GM21515 (cell line): Measurements from ENCODE around the gene KCNJ18.
"Not testable (repeated sequence)": the region's sequence is repeated elsewhere in the genome, so short reads cannot be mapped to it uniquely, and the experiment has no call there.

Experiments used
- ATAC-seq: cut with Tn5 transposase; IDR thresholded peaks from one replicate; pipeline ENCODE4 v1.9.1; 2021; ENCODE audit not compliant: unreplicated experiment

Gene KCNJ18

GRCh38 chr17:21683897-21684296, 8.4 kb upstream of the KCNJ18 start:
- ATAC-seq = not testable (repeated sequence)

DNA sequence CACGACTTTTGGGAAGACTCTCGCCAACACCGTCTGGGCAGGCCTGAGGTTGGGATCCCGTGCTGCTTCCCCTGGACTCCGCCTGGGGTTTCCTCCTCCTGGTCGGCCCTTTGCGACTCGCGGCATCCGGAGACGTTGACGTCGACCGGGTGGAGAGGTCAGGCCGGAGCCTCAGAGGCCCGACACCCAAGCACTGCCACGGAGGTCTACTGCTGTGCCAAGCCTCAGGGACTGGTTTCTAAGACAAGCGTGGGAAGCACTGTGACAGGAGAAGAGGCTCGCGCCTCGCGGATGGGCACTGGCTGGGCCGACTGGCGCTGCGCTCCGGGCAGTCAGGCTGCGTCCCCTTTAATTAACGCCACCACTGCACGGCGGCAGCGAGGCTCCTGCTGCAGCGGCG, 7.9 kb upstream of the KCNJ18 start:
- ATAC-seq = not testable (repeated sequence)

- not testable (repeated sequence) for ATAC-seq
These were observed 7.1 kb upstream of the KCNJ18 start for GRCh38 chr17:21685061-21685795.

DNA sequence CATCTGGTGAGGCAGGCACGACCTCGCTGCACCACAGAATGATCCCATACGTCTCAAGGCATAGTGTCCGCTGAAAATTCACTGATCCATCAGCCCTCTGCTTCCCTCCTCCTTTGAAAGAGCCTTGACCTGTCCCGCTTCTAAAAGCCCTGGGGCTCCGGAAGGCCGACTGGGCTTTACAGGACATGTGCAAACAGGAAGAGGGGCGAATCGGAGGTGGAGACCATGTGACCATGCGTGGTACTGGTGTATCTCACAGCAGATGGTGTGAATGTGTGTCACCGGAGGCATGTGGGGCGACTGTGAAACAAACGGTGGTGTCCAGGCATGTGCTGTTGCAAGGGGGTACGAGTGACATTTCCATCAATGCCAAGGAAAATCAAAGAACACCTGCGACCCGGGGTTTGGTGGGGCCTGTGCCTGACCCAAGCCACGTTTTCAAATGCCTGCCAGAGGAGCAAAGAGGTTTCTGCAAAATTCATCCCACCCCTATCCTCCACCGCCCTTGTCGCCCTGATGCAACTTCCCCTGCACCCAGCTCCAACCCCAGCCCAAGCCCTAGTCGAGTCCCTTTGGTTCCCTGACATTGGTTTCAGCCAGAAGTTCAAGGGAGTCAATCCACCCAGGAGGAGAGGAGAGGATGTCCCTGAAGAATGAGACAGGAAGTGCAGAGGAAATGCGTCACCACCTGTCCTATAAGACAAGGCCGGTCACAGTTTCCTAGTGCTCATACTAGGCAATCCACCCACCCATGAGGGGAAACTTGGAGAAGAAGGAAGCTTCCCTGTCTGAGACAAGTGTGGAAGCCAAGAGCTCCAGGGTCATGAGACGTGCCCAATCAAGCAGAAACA, 5.9 kb upstream of the KCNJ18 start:
- no peak for ATAC-seq

DNA sequence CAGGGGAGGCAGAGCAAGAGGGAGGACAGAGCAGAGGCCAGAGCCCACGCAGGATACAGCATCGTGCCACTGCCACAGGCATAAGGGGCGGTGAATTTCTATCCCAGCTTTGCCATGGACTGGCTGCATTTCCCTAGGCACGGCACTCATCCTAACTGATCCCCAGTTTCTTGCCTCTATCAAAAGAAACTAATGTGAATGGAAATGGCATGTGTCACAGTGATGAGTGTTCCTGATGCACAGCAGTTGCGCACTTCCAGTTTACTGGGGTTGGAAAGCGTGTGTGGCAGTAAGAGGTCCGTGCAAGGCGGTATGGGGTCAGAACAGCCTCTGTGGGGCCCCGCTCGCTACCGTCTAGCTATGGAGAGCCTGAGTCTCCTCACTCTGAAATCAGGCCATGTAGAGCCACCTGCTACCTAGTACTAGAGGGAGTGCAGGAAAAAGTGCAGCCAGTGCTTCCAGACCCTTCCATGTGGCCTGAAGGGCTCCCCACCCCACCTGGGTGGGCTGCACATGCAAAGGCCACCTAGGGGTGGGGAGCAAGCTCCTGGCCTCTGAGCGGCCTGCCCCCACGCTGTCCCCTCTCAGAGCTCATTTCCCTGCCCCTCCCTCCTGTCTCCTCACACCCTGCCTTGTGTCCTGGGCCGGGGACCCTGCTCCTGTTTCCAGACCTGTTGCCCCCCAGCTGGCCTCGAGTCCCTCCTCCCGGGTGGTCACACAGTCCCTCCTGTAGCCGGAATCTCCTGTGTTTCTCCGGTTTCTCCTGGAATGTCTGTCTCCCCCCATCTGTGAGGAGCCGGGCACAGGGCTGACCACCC, 5.0 kb upstream of the KCNJ18 start:
- ATAC-seq = no peak

DNA sequence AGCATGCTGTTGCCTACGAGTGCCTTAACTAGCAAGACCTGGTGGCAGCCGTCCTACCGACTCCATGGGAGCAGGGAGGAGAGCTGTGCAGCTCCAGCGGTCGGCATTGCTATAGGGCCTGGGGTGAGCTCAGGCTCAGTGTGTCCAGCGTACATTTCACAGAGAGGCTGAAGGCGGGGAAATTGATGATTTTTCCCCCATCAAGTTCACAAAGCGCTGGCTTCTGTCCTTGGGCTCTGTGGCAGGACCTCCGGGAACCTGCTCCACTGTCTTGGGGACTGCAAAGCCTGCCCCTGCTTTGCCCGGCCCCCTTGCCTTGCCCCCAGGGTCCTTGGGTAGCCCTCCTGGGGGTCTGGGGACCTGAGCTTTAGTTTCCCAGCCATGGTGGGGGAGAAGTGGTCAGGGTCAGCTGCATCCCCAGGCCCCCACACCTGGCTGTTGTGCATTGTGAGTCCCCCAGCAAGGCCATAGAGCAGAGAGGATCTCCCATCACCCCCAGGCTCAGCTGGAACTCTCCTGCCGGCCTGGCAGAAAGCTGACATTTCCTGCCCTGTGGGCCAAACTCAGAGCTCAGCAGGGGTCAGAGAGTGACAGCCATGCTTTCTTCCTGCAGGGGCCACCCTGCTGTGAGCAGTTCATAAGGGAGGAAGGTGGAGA, 3.9 kb upstream of the KCNJ18 start:
- ATAC-seq = no peak

DNA sequence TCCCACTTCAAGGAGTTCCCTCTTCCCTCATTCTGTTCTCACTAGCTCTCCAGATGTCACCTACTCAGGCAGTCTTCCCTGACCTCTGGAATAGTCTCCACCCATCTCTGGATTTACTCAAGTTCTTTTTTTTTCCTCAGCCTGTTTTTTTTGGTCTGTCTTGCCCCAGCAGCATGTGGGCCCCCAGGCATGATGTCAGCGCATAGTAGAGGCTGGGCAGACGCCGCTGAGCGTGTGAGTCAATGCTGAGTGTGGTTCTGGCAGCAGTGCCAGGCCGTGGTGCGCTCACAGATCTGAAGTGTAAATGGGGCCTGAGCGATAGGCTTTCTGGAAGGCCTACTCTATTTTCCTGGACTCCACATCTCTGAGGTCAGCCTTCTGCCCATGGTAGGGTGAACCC, 2.7 kb upstream of the KCNJ18 start:
- ATAC-seq = no peak

- ATAC-seq = not testable (repeated sequence)
These were observed 1.5 kb upstream of the KCNJ18 start for GRCh38 chr17:21690811-21691210.

DNA sequence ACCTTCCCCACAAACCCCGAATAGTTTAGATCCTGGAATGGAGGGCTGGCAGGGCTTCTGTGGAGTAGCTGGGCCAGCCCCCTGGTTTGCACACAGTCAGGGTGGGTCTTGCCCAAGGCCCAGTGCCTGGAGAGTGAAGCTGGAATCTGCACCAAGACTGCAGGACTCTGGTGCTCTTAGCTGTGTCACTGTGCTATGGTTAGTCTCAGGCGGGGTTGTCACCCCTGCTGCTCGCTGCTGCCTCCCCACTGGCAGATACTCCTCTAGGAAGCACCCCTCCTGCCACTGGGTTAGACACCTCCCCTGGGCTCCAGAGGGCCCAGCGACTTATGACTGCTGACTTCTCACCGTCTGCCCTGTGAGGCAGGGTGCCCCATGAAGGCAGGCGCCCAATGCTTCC, 842 bp upstream of the KCNJ18 start:
- ATAC-seq = not testable (repeated sequence)

DNA sequence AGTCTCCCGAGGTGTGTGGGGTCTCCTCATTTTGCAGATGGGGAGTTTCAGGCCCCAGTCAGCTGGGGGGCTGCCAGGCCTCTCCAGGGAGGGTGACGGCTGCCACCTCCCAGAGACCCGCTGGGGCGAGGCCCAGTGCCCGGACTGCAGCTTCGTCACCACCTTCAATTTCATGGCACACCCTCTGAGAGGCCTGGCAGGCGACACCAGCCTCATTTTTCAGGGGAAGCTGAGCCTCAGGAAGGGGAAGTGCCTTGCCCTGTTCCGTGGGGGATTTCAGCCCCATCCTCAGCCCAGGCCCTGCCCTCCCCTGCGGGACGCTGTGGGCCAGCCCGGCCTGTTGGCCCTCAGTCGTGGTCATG, 362 bp downstream of the KCNJ18 start:
- not testable (repeated sequence) for ATAC-seq

GRCh38 chr17:21693391-21693796, 1.1 kb downstream of the KCNJ18 start:
- ATAC-seq = not testable (repeated sequence)

GRCh38 chr17:21693937-21694336, 1.6 kb downstream of the KCNJ18 start:
- not testable (repeated sequence) for ATAC-seq

- not testable (repeated sequence) for ATAC-seq
These were observed 3.9 kb downstream of the KCNJ18 start for GRCh38 chr17:21696227-21696626.

DNA sequence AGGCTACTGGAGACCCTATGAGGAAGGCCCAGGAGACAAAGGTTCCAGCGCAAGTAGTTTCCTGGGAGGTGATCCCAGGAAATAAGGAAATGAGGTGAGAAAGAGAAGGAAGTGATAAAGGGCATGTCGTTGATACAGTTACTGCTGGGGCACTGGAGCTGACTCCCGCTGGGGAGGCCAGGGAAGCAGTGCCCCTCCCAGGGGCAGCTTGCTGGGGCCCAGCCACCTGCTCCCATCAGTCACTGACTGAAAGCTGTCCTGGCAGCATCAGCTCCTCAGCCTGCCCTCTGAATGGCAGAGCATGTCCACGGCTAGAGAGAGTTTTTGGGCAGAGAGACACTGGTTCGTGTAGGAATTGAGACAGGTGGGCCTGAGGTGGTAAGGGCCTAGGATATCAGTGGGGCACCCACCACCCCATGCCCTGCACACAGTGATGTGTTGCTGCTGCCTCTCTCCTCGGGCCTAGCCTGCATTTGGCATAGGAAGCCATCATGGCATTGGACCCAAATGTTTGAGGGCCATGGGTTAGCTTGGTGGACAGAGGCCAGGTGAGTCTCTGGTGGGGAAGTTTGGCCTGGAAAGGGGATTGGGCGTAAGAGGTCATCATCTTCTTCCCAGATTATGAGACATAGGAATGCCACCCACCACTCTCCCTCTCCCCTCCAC, 4.7 kb downstream of the KCNJ18 start:
- not testable (repeated sequence) for ATAC-seq

GRCh38 chr17:21697508-21697860, 5.2 kb downstream of the KCNJ18 start:
- ATAC-seq = not testable (repeated sequence)

- ATAC-seq = not testable (repeated sequence)
These were observed 6.2 kb downstream of the KCNJ18 start for GRCh38 chr17:21698437-21699075.

DNA sequence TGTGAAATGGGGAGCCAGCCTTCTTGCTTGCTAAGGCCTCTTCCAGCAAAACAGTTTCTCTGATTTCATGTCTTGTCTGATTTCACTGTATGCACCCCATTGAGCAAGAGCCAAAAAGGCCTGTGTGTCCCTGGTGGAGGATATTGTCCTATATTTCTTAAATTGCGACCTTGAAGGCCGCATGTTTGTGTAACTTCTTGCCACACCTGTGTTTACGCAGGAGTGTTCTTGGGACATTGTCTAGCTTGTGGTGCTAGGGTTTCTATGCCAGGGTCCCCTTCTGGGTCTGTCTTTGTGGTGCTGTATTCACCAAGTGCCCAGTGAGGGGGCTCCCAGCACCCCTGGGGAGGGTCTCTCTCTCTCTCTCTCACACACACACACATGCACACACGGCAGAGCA, 6.8 kb downstream of the KCNJ18 start:
- not testable (repeated sequence) for ATAC-seq

GRCh38 chr17:21699573-21700236, 7.4 kb downstream of the KCNJ18 start:
- not testable (repeated sequence) for ATAC-seq

- not testable (repeated sequence) for ATAC-seq
These were observed 8.8 kb downstream of the KCNJ18 start for GRCh38 chr17:21701090-21701489.
